G401 (cell line): ENCODE measurements around the gene CBLN4. TPM values are rescaled to one million over a fixed set of nuclear protein-coding genes. Genes with fewer than 3 reads are reported as not detected.

Source experiments
- DNase-seq: peaks from one replicate; pipeline ENCODE4 v3.0.0-alpha.2; 2015; ENCODE audit warnings: low spot score
- in situ Hi-C: cut with HindIII; loops from 2 replicates; pipeline ENCODE4 v1.10.0; 2016; ENCODE audit warnings: low sequenced_read_pairs, mixed read lengths
- total RNA-seq: library from RNA; depleted of rRNA; stranded (reverse); fragments of >200 nt; shearing (Covaris generic); gene quantifications from 2 replicates; pipeline ENCODE4 v1.2.3, GENCODE V29; 2014; rRNA removed

The CBLN4 gene
- not detected in 2 replicates for total RNA-seq

DNA sequence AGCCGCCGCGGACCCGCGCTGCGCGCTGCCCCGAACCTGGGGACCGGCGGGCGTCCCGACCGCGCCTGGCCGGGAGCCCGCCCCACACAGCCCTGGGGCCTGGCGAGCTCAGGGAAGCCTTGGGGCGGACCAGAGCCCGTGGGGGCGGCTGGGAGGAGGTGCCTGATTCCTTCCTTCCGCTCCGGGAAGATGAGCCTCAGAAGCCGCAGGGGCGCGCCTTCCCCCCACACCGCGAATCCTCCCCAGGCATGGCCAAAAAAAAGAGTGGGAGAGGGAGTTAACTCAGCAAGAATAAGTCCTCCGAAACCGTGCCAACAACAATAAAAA lies at the start of gene CBLN4:
Gene CBLN4 (minus strand): TSS at position 131 of the 327 bp plus-strand sequence. CDS start 1,348 bp downstream, outside the sequence.
- in situ Hi-C loops: no loop called here
- no peak for DNase-seq

DNA sequence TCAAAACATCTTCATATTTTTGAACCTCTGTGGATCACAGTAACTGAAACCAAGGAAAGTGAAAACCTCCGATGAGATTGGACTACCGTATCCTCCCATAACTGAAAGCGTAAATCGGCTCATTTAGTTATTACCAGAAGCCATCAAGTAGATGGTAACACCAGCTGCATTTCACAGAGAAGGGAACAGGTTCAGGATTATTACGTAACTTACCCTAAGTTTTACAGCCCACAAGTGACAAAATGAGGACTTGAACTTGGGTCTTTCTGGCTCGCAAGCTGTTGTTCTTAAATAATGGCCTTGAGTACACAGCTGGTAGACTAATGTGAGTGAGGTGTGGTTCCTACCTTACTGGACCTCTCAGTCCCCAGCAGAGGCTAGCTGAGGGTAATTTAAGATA lies 37.9 kb upstream of the CBLN4 start:
- no peak for DNase-seq
- in situ Hi-C loops: no loop called here

- in situ Hi-C loops: no loop called here
- DNase-seq: no peak
These were observed 26.9 kb upstream of the CBLN4 start for GRCh38 chr20:56032251-56032650.

DNA sequence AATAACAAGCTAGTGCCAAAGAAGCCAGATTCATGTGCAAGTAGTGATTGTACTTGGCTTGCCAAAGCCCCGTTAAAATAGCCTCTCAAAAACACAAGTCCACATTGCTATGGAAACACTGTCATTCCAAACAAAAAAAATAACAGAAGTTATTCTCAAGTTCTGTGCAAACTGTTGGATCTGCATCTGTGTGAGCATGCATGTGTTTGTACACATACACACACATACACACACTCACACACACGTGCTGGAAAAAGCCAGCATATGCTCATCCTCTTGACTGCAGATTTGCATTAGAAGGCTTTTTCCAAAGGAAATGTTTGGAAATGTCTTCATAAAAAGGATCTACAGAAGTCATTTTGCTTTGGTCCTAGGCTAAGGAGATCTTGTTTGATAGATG lies 13.4 kb upstream of the CBLN4 start:
- in situ Hi-C loops: no loop called here

GRCh38 chr20:56018194-56018593 lies 12.9 kb upstream of the CBLN4 start:
- in situ Hi-C loops: no loop called here

More for the DNA sequence above, 13.4 kb upstream of the CBLN4 start:
- DNase-seq: no peak

DNA sequence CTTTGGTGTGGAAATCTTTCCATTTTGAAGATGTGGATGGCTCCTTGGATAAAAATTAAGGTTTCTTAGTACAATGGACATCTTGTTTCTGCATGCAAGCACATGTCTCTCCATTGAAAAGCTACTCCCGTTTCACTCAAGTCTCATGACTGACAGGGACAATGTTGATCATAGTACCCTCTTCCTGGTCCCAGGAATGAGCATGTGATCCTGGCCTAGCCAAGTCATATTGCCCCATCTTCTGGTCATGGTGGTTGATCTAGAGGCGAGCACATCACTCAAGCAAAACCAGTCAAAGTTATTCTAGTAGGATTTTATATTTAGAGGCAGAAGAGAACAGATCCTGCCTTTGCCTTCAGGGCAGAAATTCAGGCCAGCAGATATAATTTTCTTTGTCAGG lies 12.2 kb upstream of the CBLN4 start:
- no peak for DNase-seq
- in situ Hi-C loops: no loop called here

More at GRCh38 chr20:56018194-56018593, 12.9 kb upstream of the CBLN4 start:
- DNase-seq: no peak

DNA sequence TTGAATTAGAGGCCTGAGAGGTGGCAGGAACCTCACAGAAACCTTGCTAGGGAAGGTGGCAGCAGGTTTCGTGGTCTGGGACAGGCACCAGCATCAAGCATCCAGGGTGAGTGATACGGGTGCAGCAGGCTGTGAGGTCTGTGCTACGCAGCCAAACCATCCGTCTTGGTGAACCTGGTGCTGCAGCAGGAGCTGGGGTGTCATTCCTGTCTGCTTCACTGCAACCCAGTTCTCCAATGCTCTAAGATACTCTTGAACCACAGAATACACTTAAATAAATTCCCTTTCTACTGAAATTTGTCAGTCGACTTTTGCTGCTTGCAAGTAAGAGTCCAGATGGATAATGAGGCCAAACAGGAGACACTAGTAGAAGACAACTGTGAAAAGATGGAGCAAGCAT lies 9.7 kb upstream of the CBLN4 start:
- no peak for DNase-seq
- in situ Hi-C loops: no loop called here

- DNase-seq: no peak
- in situ Hi-C loops: no loop called here
These were observed 8.8 kb upstream of the CBLN4 start for GRCh38 chr20:56014151-56014550.

GRCh38 chr20:56004611-56005388 lies 519 bp downstream of the CBLN4 start:
- in situ Hi-C loops: no loop called here
- DNase-seq: no peak

DNA sequence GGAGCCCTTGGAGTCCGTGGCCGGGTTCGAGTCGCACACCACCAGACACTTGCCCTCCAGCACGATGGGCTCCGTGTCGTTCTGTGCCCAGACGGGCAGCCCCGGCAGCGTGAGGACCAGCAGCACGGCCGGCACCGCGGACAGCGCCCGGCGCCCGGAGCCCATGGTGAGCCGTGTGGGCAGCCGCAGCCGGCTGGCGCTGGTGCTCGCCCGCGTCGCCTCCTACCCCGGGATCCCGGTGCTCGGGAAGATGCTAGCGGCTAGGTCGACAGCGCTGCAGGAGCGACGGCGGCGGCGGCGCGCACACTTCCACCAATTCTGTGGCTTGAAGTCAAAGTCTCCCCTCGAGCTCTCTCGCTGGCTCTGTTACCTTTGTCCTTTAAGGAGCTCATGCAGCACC lies 1.3 kb downstream of the CBLN4 start:
- in situ Hi-C loops: no loop called here
- DNase-seq: no peak

GRCh38 chr20:56002908-56003800 lies 2.2 kb downstream of the CBLN4 start:
- in situ Hi-C loops: no loop called here
- no peak for DNase-seq

GRCh38 chr20:56001890-56002289 lies 3.4 kb downstream of the CBLN4 start:
- in situ Hi-C loops: no loop called here
- no peak for DNase-seq

GRCh38 chr20:56001106-56001785 lies 4.1 kb downstream of the CBLN4 start:
- in situ Hi-C loops: no loop called here
- no peak for DNase-seq

DNA sequence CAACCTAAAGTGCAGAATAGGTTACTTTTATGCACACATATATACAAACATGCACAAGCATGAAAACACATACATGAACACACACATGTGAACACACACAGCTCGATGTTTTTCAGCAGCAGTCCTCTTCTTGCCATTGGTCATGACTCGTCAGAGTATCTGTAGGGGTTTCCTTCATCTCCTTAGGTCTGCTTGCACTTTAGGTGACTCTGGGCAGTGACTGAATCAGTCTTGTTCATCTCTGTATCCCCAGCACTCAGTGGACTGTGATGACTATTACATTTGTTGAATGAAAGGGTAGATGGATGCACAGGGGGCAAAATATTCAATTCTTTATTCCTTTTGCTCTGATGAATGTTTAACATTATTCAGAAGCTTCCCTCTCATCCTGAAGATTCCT lies 26.8 kb downstream of the CBLN4 start:
- in situ Hi-C loops: no loop called here

GRCh38 chr20:55977690-55978459 lies 27.4 kb downstream of the CBLN4 start:
- in situ Hi-C loops: no loop called here

More for the DNA sequence above, 26.8 kb downstream of the CBLN4 start:
- no peak for DNase-seq

GRCh38 chr20:55974491-55975202 lies 30.7 kb downstream of the CBLN4 start:
- no peak for DNase-seq
- in situ Hi-C loops: no loop called here

More at GRCh38 chr20:55977690-55978459, 27.4 kb downstream of the CBLN4 start:
- DNase-seq: no peak

DNA sequence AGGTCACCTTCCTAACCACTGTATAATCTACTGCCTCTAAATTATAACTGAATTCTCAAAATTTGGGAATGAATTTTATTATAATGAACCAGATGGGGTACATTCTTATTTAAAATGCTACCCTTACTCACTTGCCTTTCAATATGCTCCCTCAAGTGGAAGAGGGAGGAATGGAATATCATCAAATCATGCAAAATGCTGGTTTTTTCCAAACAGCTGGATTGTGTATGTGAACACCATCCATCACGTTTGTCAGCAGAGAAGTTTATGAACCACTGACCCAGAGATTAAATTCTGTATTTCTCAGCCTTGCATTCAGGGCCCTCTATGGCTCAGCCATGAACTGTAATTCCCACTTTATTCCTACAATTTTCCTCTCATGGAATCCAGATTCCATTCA lies 40.5 kb downstream of the CBLN4 start:
- in situ Hi-C loops: no loop called here
- DNase-seq: no peak
